CD4-positive, alpha-beta T cell (primary cell): ENCODE results near the gene AVPR1B. TPM values are rescaled to one million over a fixed set of nuclear protein-coding genes. Genes with fewer than 3 reads are reported as not detected.
A peak's percentile ranks its signal among the peaks of the same experiment; 100 is the strongest.

ENCODE experiments used
- ATAC-seq: fragments of 200-7000 bp; cut with Tn5 transposase; one replicate; pipeline ENCODE4 v1.10.0; 2022; ENCODE audit warnings: mild to moderate bottlenecking; ENCODE audit not compliant: poor library complexity
- CTCF ChIA-PET: fragments of 350-600 bp; sonication (Branson Sonifier 250); formaldehyde crosslinking; loops from one replicate; lab custom pipeline; 2021; ENCODE audit warnings: antibody characterized with exemption, inconsistent platforms; lab: Charles Lee
- POLR2A ChIA-PET: fragments of 350-600 bp; sonication (Branson Sonifier 250); formaldehyde crosslinking; loops from one replicate; lab custom pipeline; 2021; ENCODE audit warnings: antibody characterized with exemption, inconsistent platforms; lab: Charles Lee
- DNase-seq, 14 experiments: peaks; one replicate each; pipeline ENCODE4 v3.0.0-alpha.2; 2013 to 2020; ENCODE audit warnings: mixed read lengths in 2 of 14
- H3K27ac ChIP-seq, 2 donors: one replicate each; pipeline versions ENCODE4 v1.5.1 to v1.7.0; 2013; ENCODE audit warnings: low read length in 2 of 2, low read depth in 1 of 2, mild to moderate bottlenecking in 1 of 2
- H3K27me3 ChIP-seq, 2 experiments: 1 replicate in 1 of 2; 2 replicates in 1 of 2; pipeline versions ENCODE4 v1.6.1 to v1.7.0; 2013; ENCODE audit warnings: low read length in 2 of 2, control low read depth in 1 of 2, mild to moderate bottlenecking in 1 of 2, moderate library complexity in 1 of 2; ENCODE audit not compliant: insufficient read depth in 2 of 2, control insufficient read depth in 1 of 2
- H3K36me3 ChIP-seq: one replicate; pipeline ENCODE4 v1.6.1; 2013; ENCODE audit warnings: low read length, control low read depth; ENCODE audit not compliant: insufficient read depth
- H3K4me1 ChIP-seq: one replicate; pipeline ENCODE4 v1.6.1; 2013; ENCODE audit warnings: low read length, control low read depth; ENCODE audit not compliant: insufficient read depth
- H3K4me3 ChIP-seq: one replicate; pipeline ENCODE4 v1.5.1; 2013; ENCODE audit warnings: mild to moderate bottlenecking, low read length, moderate library complexity
- H3K9me3 ChIP-seq, 2 experiments: 1 replicate in 1 of 2; 2 replicates in 1 of 2; pipeline versions ENCODE4 v1.6.1 to v1.7.0; 2013; ENCODE audit warnings: low read length in 2 of 2, mild to moderate bottlenecking in 2 of 2, control low read depth in 1 of 2, moderate library complexity in 1 of 2; ENCODE audit not compliant: control insufficient read depth in 1 of 2, insufficient read depth in 1 of 2
- H3K27ac Mint-ChIP-seq: one replicate; pipeline ENCODE4 v1.8.0; 2020; ENCODE audit warnings: mixed read lengths
- H3K27me3 Mint-ChIP-seq: one replicate; pipeline ENCODE4 v1.8.0; 2021; ENCODE audit warnings: mixed read lengths
- H3K36me3 Mint-ChIP-seq: one replicate; pipeline ENCODE4 v1.8.0; 2021; ENCODE audit warnings: low read depth, mixed read lengths
- H3K4me1 Mint-ChIP-seq: one replicate; pipeline ENCODE4 v1.8.0; 2021; ENCODE audit warnings: low read depth, mixed read lengths
- H3K4me3 Mint-ChIP-seq: one replicate; pipeline ENCODE4 v1.8.0; 2020; ENCODE audit warnings: mild to moderate bottlenecking, mixed read lengths
- H3K9me3 Mint-ChIP-seq: one replicate; pipeline ENCODE4 v1.8.0; 2020; ENCODE audit warnings: mixed read lengths
- intact Hi-C, 2 experiments: fragments of 100-400 bp; cut with DNase I in 1 of 2; cut with micrococcal nuclease in 1 of 2; formaldehyde crosslinking; loops; one replicate each; pipeline versions ENCODE4 v1.15.1 to v1.9.0; 2023 to 2025; cut with DNase I, micrococcal nuclease
- total RNA-seq, 174 experiments: library from RNA in 2 of 174; stranded (reverse) in 2 of 174; gene quantifications; one replicate each; pipeline ENCODE4 v1.2.3 and lab custom pipeline; 2021 to 2026
- TF ChIP-seq, protein P1 (sequence below): fragments of 200-600 bp; IDR thresholded peaks from one replicate; pipeline ENCODE4 v1.8.0; 2022; ENCODE audit warnings: antibody characterized with exemption, mild to moderate bottlenecking

Gene AVPR1B
- total RNA-seq, 2 experiments from 2014 or later, result not detected

DNA sequence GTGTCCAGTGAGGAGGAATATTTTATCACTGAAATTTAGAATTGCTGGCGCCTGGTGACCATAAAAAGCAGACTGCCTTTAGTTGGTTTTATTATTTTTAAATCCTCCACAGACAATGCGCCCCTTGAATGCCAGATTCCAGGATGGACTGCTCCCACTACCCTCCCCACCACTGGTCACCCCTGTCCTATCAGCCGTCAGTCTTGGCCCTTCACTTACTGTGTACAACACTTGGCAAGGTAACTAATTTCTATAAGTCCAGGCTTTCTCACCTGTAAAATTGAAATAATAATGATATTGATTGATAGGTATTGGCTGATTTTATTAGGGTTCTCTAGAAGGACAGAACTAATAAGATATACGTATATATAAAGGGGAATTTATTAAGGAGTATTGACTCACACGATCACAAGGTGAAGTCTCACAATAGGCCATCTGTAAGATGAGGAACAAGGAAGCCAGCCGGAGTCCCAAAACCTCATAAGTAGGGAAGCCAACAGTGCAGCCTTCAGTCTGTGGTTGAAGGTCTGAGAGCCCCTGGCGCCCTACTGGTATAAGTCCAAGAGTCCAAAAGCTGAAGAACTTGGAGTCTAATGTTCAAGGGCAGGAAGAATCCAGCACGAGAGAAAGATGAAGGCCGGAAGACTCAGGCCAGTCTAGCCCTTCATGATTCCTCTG is 46.4 kb downstream of the AVPR1B start:
- H3K4me1 Mint-ChIP-seq, result peaks cover 14% of the 10 kb centered on the region
- Histone ChIP-seq H3K27me3 (no peaks in the 10 kb centered on the region), H3K4me1 (peaks cover 7% of the 10 kb centered on the region), H3K27ac (no peak overlapping the region), H3K9me3 (no peaks in the 10 kb centered on the region), H3K36me3 (no peaks in the 10 kb centered on the region), H3K4me3 (no peak overlapping the region)
- no peak for DNase-seq
- H3K4me3 Mint-ChIP-seq, result no peak overlapping the region
- no peak for ATAC-seq
- no peak overlapping the region for H3K27ac Mint-ChIP-seq
- TF ChIP-seq, protein P1, sequence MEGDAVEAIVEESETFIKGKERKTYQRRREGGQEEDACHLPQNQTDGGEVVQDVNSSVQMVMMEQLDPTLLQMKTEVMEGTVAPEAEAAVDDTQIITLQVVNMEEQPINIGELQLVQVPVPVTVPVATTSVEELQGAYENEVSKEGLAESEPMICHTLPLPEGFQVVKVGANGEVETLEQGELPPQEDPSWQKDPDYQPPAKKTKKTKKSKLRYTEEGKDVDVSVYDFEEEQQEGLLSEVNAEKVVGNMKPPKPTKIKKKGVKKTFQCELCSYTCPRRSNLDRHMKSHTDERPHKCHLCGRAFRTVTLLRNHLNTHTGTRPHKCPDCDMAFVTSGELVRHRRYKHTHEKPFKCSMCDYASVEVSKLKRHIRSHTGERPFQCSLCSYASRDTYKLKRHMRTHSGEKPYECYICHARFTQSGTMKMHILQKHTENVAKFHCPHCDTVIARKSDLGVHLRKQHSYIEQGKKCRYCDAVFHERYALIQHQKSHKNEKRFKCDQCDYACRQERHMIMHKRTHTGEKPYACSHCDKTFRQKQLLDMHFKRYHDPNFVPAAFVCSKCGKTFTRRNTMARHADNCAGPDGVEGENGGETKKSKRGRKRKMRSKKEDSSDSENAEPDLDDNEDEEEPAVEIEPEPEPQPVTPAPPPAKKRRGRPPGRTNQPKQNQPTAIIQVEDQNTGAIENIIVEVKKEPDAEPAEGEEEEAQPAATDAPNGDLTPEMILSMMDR, result no peak
- ChIA-PET POLR2A (no interaction called here), CTCF (no interaction called here)
- intact Hi-C loops, result no loop called here
- H3K36me3 Mint-ChIP-seq, result no peaks in the 10 kb centered on the region
- no peaks in the 10 kb centered on the region for H3K27me3 Mint-ChIP-seq
- no peaks in the 10 kb centered on the region for H3K9me3 Mint-ChIP-seq

GRCh38 chr1:206068314-206068713 is 48.9 kb downstream of the AVPR1B start:
- Mint-ChIP-seq H3K27ac (no peak overlapping the region), H3K36me3 (no peaks in the 10 kb centered on the region), H3K27me3 (no peaks in the 10 kb centered on the region), H3K4me3 (no peak overlapping the region), H3K9me3 (no peaks in the 10 kb centered on the region), H3K4me1 (peaks cover 14% of the 10 kb centered on the region)
- H3K4me1 ChIP-seq, result peaks cover 7% of the 10 kb centered on the region
- POLR2A ChIA-PET, result no interaction called here
- ATAC-seq (no peak), DNase-seq (no peak)
- H3K27ac ChIP-seq, result no peak overlapping the region
- H3K36me3 ChIP-seq, result no peaks in the 10 kb centered on the region
- H3K27me3 ChIP-seq, result no peaks in the 10 kb centered on the region
- intact Hi-C loops, result no loop called here
- CTCF ChIA-PET, result no interaction called here
- TF ChIP-seq, protein P1, result no peak
- no peak overlapping the region for H3K4me3 ChIP-seq
- H3K9me3 ChIP-seq, result peaks cover 0 to 2% of the 10 kb centered on the region in 2 experiments

DNA sequence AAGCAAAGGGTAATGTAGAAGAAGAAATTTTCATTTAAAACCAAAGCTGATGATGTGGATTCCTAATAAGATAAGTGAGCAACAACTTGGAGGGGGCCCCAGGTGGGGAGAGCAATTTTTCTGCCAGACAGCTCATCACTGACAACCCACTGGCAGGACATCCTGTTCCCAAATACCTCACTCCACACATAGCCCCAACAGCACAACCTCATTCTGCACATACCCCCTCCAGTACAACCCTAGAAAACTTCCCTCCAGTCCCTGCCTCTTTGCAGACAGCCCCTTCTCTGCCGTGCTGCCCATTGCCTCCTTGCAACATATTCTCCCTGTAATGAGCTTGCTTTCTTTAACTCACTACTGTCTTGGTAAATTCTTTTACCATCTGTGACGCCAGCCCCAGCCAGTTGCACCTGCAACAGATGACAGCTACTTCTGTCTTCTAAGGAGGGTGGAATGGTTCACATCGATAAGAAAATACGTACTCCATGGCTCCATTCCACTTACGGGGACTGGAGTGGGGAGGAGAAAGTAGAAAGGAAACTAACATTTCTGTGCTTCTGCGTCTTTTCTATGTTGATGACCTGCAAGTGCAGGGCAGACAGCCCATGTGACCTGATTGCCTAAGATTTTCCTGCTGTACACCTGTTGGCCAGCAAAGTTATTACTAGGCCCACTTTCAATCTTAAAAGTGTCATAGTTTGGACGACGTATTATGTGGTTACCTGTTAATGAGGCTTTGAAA is 49.5 kb downstream of the AVPR1B start:
- CTCF ChIA-PET, result no interaction called here

More for the DNA sequence above, 49.5 kb downstream of the AVPR1B start:
- POLR2A ChIA-PET, result interaction anchor here (1.0 kb wide), 1 partner anchor 318 kb away, joined by 3 read pairs; no protein-coding TSS in a partner anchor
- no peak overlapping the region for H3K4me3 Mint-ChIP-seq
- intact Hi-C loops, result no loop called here
- TF ChIP-seq, protein P1, result no peak
- no peaks in the 10 kb centered on the region for H3K27me3 Mint-ChIP-seq
- Histone ChIP-seq H3K27me3 (no peaks in the 10 kb centered on the region), H3K4me3 (no peak overlapping the region), H3K9me3 (peaks cover 0 to 4% of the 10 kb centered on the region in 2 experiments), H3K4me1 (peaks cover 7% of the 10 kb centered on the region), H3K27ac (no peak overlapping the region), H3K36me3 (no peaks in the 10 kb centered on the region)
- ATAC-seq (peak; percentile 26), DNase-seq (no peak)
- peaks cover 14% of the 10 kb centered on the region for H3K4me1 Mint-ChIP-seq
- no peak overlapping the region for H3K27ac Mint-ChIP-seq
- no peaks in the 10 kb centered on the region for H3K36me3 Mint-ChIP-seq
- no peaks in the 10 kb centered on the region for H3K9me3 Mint-ChIP-seq
